ENCODE results near the gene CCDC9B.

GRCh38 chr15:40286061-40286532 is 54.6 kb downstream of the CCDC9B start:
- TF ChIP-seq CTCF (IDR thresholded peaks at IDR 0.05; ENCODE audit: low read depth, low read length, poor library complexity, severe bottlenecking) (no peak), EZH2phosphoT487 (IDR thresholded peaks at IDR 0.05; ENCODE audit: borderline replicate concordance, low read length) (no peak)
